ENCODE measurements around the gene TERF2IP.

GRCh38 chr16:75701361-75701760, 53.8 kb downstream of the TERF2IP start, which contains the start of gene DUXB:
- TF ChIP-seq CTCF (IDR thresholded peaks at IDR 0.05; ENCODE audit: low read depth, low read length, poor library complexity, severe bottlenecking): no peak
- no peak for TF ChIP-seq EZH2phosphoT487 (IDR thresholded peaks at IDR 0.05; ENCODE audit: borderline replicate concordance, low read length)

All from DOHH2 (cell line).